Liver (tissue), 9 donors: ENCODE measurements around the gene SPTBN1. TPM values are rescaled to one million over a fixed set of nuclear protein-coding genes. Genes with fewer than 3 reads are reported as not detected.

Experiments
- DNase-seq: peaks from one replicate; pipeline ENCODE4 v3.0.0-alpha.2; 2017; ENCODE audit warnings: low spot score
- H3K27ac ChIP-seq, 2 donors: one replicate each; pipeline ENCODE4 v1.7.0; 2013; ENCODE audit warnings: inconsistent platforms in 2 of 2, low read length in 2 of 2, control low read depth in 1 of 2, low read depth in 1 of 2, mild to moderate bottlenecking in 1 of 2
- H3K27me3 ChIP-seq, 4 donors: one replicate each; pipeline versions ENCODE4 v1.6.1 to v1.7.0; 2013; ENCODE audit warnings: low read length in 3 of 4, inconsistent platforms in 1 of 4, mild to moderate bottlenecking in 1 of 4, moderate library complexity in 1 of 4; ENCODE audit not compliant: control insufficient read depth in 4 of 4, insufficient read depth in 4 of 4
- H3K36me3 ChIP-seq, 4 donors: one replicate each; pipeline versions ENCODE4 v1.6.1 to v1.7.0; 2013; ENCODE audit warnings: low read length in 3 of 4, mild to moderate bottlenecking in 3 of 4, low read depth in 1 of 4, moderate library complexity in 1 of 4; ENCODE audit not compliant: control insufficient read depth in 4 of 4, insufficient read depth in 3 of 4
- H3K4me1 ChIP-seq, 4 donors: one replicate each; pipeline versions ENCODE4 v1.6.1 to v1.7.0; 2013; ENCODE audit warnings: low read length in 3 of 4, mild to moderate bottlenecking in 3 of 4, moderate library complexity in 1 of 4; ENCODE audit not compliant: control insufficient read depth in 4 of 4, insufficient read depth in 4 of 4
- H3K4me3 ChIP-seq, 3 donors: one replicate each; pipeline versions ENCODE4 v1.6.1 to v1.7.0; 2013; ENCODE audit warnings: low read length in 3 of 3, control low read depth in 1 of 3, low read depth in 1 of 3, mild to moderate bottlenecking in 1 of 3
- H3K9ac ChIP-seq, 2 donors: one replicate each; pipeline ENCODE4 v1.7.0; 2013; ENCODE audit warnings: low read length in 2 of 2, mild to moderate bottlenecking in 2 of 2, moderate library complexity in 2 of 2, control low read depth in 1 of 2, low read depth in 1 of 2
- H3K9me3 ChIP-seq, 4 donors: one replicate each; pipeline versions ENCODE4 v1.6.1 to v1.7.0; 2013; ENCODE audit warnings: low read length in 3 of 4; ENCODE audit not compliant: control insufficient read depth in 4 of 4
- FOXA1 ChIP-seq: IDR thresholded peaks from 2 replicates; pipeline ENCODE4 v1.6.1; 2016; ENCODE audit warnings: antibody characterized with exemption
- FOXA2 ChIP-seq: IDR thresholded peaks from 2 replicates; pipeline ENCODE4 v1.6.1; 2016; ENCODE audit warnings: antibody characterized with exemption
- GABPA ChIP-seq, 2 donors: IDR thresholded peaks in 1 of 2; conservative IDR thresholded peaks in 1 of 2; 2 replicates each; pipeline ENCODE4 v1.6.1; 2016; ENCODE audit warnings: antibody characterized with exemption in 2 of 2, mild to moderate bottlenecking in 1 of 2, moderate library complexity in 1 of 2
- HNF4A ChIP-seq, 2 donors: conservative IDR thresholded peaks; 2 replicates each; pipeline ENCODE4 v1.6.1; 2016; ENCODE audit warnings: antibody characterized with exemption in 2 of 2, mild to moderate bottlenecking in 2 of 2
- HNF4G ChIP-seq: IDR thresholded peaks from 2 replicates; pipeline ENCODE4 v1.6.1; 2016; ENCODE audit warnings: antibody characterized with exemption
- JUND ChIP-seq, 2 donors: IDR thresholded peaks; 2 replicates each; pipeline ENCODE4 v1.6.1; 2016; ENCODE audit warnings: antibody characterized with exemption in 2 of 2
- RXRA ChIP-seq, 2 donors: IDR thresholded peaks; 2 replicates each; pipeline ENCODE4 v1.6.1; 2017 to 2018; ENCODE audit warnings: antibody characterized with exemption in 2 of 2, mild to moderate bottlenecking in 1 of 2
- YY1 ChIP-seq: IDR thresholded peaks from 2 replicates; pipeline ENCODE4 v1.6.1; 2016; ENCODE audit warnings: antibody characterized with exemption, mild to moderate bottlenecking
- WGBS: extraction: QIAGEN DNeasy Blood & Tissue Kit; methylation state at CpG from one replicate; pipeline ENCODE4 v1.1.7; 2013; 5-methylcytosine and 5-hydroxymethylcytosine counted together
- polyA plus RNA-seq, 2 donors: library from polyadenylated mRNA; stranded (reverse) in 1 of 2; unstranded in 1 of 2; fragments of 200-250 nt in 1 of 2; fragments of >200 nt in 1 of 2; fragmentation: Nextera tagmentation in 1 of 2; extraction: Ambion mirVana in 1 of 2; gene quantifications; one replicate each; pipeline versions ENCODE4 v1.2.1 to v1.2.3, GENCODE V29; 2013 to 2015
- total RNA-seq, 2 donors: library from RNA; depleted of rRNA; stranded (reverse); fragments of >200 nt; gene quantifications; one replicate each; pipeline ENCODE4 v1.2.3, GENCODE V29; 2014
- TF ChIP-seq, protein P1 (sequence below): fragments of 150-350 bp; IDR thresholded peaks from 2 replicates; pipeline ENCODE4 v1.5.1; 2017; ENCODE audit warnings: improper control_type of control experiment, low read depth, low read length; ENCODE audit not compliant: missing input control
- TF ChIP-seq, protein P2 (sequence below): IDR thresholded peaks from 2 replicates; pipeline ENCODE4 v1.6.1; 2016; ENCODE audit warnings: antibody characterized with exemption
- TF ChIP-seq, protein P3 (sequence below): IDR thresholded peaks from 2 replicates; pipeline ENCODE4 v1.6.1; 2016; ENCODE audit warnings: antibody characterized with exemption, mild to moderate bottlenecking
- TF ChIP-seq, protein P4 (sequence below): IDR thresholded peaks from 2 replicates; pipeline ENCODE4 v1.6.1; 2016; ENCODE audit warnings: antibody characterized with exemption
- donor health status: healthy.
- donor health status: healthy.
- donor health status: healthy.
- donor health status: healthy.
- donor health status: healthy.

Gene SPTBN1
- total and polyA plus RNA-seq, 4 donors: 44.8 to 191 (median 75.9) TPM

DNA sequence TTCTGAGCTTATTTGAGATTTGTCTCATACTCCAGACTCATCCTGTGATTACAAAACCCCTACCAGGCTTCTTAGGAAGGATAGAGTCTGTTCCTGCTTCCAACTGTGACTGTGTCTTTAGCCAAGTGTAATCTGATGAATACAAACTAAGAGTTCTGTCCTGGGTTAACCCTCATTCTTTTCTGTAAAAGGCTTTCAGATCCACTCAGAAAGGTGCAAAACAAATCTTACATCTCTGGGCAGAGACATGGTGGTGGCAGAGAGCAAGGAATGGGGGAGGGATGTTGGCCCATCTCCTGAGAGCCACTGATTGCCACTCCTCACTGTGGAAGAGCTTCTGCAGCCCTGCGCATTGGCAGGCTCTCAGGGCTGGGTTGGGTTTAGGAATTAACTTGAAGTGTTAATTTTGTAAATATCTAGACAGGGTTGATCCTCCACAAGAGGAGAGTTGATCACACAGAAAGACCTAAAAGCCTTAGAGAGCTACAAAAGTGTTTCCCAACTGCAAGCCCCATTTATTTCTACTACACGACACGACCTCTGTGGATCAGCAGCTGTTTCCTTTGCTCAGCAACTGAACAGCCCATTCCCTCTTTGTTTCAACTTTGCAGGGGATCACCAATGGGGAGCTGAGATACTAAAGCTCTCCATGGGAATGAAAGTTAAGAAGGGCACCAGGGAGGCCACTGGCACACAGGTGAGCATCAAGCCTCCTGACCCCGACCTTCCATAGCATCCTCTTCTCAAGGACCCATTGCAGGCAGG is 23.7 kb upstream of the SPTBN1 start:
- Histone ChIP-seq H3K36me3 (peaks cover 0 to 1% (median 0%) of the 10 kb centered on the region in 4 donors), H3K4me3 (no peak overlapping the region), H3K27ac (no peak overlapping the region), H3K9ac (no peak overlapping the region), H3K9me3 (no peaks in the 10 kb centered on the region), H3K4me1 (no peaks in the 10 kb centered on the region), H3K27me3 (no peaks in the 10 kb centered on the region)
- 78% methylated on average over 4 of the region's 4 CpGs for WGBS
- TF ChIP-seq GABPA (IDR thresholded peaks at IDR 0.05 in 1 of 2, conservative IDR thresholded peaks at IDR 0.05 in 1 of 2) (no peak), YY1 (no peak)
- TF ChIP-seq, protein P1, sequence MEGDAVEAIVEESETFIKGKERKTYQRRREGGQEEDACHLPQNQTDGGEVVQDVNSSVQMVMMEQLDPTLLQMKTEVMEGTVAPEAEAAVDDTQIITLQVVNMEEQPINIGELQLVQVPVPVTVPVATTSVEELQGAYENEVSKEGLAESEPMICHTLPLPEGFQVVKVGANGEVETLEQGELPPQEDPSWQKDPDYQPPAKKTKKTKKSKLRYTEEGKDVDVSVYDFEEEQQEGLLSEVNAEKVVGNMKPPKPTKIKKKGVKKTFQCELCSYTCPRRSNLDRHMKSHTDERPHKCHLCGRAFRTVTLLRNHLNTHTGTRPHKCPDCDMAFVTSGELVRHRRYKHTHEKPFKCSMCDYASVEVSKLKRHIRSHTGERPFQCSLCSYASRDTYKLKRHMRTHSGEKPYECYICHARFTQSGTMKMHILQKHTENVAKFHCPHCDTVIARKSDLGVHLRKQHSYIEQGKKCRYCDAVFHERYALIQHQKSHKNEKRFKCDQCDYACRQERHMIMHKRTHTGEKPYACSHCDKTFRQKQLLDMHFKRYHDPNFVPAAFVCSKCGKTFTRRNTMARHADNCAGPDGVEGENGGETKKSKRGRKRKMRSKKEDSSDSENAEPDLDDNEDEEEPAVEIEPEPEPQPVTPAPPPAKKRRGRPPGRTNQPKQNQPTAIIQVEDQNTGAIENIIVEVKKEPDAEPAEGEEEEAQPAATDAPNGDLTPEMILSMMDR: no peak
- no peak for DNase-seq

DNA sequence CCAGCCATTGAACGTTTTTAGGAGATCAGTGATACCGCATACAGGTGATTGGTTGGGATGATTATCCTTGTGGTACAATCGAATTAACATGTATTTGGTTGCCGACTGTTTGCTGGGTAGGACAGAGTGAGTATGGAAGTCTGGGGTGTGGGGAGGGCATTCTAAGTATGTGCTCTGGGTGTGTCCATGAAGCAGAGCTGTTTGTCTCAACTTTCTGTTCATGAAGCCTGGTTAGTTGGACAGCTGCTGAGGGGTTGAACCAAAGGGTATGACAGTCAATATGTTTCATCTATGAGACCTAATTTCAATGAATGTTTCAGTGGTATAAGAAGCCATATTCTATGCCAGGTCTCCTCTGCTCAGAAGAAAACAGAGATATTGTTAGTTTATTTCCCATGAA is 21.9 kb upstream of the SPTBN1 start:
- Histone ChIP-seq H3K9ac (no peak overlapping the region), H3K27me3 (no peaks in the 10 kb centered on the region), H3K36me3 (peaks cover 0 to 1% (median 0%) of the 10 kb centered on the region in 4 donors), H3K27ac (no peak overlapping the region), H3K4me3 (no peak overlapping the region), H3K4me1 (peaks cover 0 to 2% (median 0%) of the 10 kb centered on the region in 4 donors), H3K9me3 (no peaks in the 10 kb centered on the region)
- TF ChIP-seq RXRA (IDR thresholded peaks at IDR 0.05) (no peak), FOXA1 (no peak), FOXA2 (no peak), HNF4G (no peak), HNF4A (conservative IDR thresholded peaks at IDR 0.05) (no peak), JUND (IDR thresholded peaks at IDR 0.05) (no peak)
- TF ChIP-seq, protein P2, sequence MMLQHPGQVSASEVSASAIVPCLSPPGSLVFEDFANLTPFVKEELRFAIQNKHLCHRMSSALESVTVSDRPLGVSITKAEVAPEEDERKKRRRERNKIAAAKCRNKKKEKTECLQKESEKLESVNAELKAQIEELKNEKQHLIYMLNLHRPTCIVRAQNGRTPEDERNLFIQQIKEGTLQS: no peak
- TF ChIP-seq, protein P1: no peak
- TF ChIP-seq, protein P3, sequence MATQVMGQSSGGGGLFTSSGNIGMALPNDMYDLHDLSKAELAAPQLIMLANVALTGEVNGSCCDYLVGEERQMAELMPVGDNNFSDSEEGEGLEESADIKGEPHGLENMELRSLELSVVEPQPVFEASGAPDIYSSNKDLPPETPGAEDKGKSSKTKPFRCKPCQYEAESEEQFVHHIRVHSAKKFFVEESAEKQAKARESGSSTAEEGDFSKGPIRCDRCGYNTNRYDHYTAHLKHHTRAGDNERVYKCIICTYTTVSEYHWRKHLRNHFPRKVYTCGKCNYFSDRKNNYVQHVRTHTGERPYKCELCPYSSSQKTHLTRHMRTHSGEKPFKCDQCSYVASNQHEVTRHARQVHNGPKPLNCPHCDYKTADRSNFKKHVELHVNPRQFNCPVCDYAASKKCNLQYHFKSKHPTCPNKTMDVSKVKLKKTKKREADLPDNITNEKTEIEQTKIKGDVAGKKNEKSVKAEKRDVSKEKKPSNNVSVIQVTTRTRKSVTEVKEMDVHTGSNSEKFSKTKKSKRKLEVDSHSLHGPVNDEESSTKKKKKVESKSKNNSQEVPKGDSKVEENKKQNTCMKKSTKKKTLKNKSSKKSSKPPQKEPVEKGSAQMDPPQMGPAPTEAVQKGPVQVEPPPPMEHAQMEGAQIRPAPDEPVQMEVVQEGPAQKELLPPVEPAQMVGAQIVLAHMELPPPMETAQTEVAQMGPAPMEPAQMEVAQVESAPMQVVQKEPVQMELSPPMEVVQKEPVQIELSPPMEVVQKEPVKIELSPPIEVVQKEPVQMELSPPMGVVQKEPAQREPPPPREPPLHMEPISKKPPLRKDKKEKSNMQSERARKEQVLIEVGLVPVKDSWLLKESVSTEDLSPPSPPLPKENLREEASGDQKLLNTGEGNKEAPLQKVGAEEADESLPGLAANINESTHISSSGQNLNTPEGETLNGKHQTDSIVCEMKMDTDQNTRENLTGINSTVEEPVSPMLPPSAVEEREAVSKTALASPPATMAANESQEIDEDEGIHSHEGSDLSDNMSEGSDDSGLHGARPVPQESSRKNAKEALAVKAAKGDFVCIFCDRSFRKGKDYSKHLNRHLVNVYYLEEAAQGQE: no peak
- TF ChIP-seq, protein P4, sequence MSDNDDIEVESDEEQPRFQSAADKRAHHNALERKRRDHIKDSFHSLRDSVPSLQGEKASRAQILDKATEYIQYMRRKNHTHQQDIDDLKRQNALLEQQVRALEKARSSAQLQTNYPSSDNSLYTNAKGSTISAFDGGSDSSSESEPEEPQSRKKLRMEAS: no peak
- 92% methylated on average over 4 of the region's 4 CpGs for WGBS
- DNase-seq: no peak
